Mesothelial cell of epicardium (in vitro differentiated cells): ENCODE data around the gene DDHD1. TPM values are rescaled to one million over a fixed set of nuclear protein-coding genes. Genes with fewer than 3 reads are reported as not detected.

Source experiments
- DNase-seq, 2 experiments: peaks; one replicate each; pipeline ENCODE4 v3.0.0; 2021; ENCODE audit warnings: low spot score in 2 of 2; ENCODE audit not compliant: unreplicated experiment in 2 of 2
- H3K27ac Mint-ChIP-seq: 2 replicates; pipeline ENCODE4 v1.8.0; 2021; ENCODE audit warnings: mixed read lengths
- H3K27me3 Mint-ChIP-seq: 2 replicates; pipeline ENCODE4 v1.8.0; 2021; ENCODE audit warnings: low read depth, mixed read lengths
- H3K36me3 Mint-ChIP-seq: 2 replicates; pipeline ENCODE4 v1.8.0; 2021; ENCODE audit warnings: mixed read lengths
- H3K4me1 Mint-ChIP-seq: 2 replicates; pipeline ENCODE4 v1.8.0; 2021; ENCODE audit warnings: mixed read lengths
- H3K4me3 Mint-ChIP-seq: 2 replicates; pipeline ENCODE4 v1.8.0; 2021; ENCODE audit warnings: mild to moderate bottlenecking, moderate library complexity, mixed read lengths
- H3K9me3 Mint-ChIP-seq: 2 replicates; pipeline ENCODE4 v1.8.0; 2021; ENCODE audit warnings: mixed read lengths
- total RNA-seq: library from RNA; stranded (reverse); gene quantifications from 3 replicates; pipeline ENCODE4 v1.2.1, GENCODE V29; 2021
- TF ChIP-seq, protein P1 (sequence below): fragments of 200-600 bp; sonication (generic); IDR thresholded peaks from one replicate; pipeline ENCODE4 v1.5.0; 2021; ENCODE audit warnings: antibody characterized with exemption; ENCODE audit not compliant: unreplicated experiment

Gene DDHD1
- total RNA-seq, 1 donor from 2014 or later, result 24.3 TPM

DNA sequence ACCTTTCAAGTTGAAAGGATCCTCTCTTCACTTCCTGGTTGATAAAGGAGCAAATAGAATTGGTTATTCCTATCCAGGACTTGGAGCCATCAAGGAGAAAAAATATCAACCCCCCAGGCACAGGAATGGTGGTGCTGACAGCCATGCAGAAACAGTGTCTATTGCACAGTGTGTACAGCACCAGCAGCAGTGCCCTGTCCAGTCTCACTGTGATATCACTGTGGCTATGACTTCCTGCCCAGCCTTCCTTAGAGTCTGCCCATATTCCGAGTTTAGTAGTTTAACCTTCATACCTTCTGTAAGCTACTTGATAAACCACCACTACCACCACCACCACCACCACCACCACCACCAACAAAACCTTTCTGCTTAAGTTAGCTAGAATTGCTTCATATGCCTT, 157.1 kb downstream of the DDHD1 start:
- Mint-ChIP-seq H3K9me3 (peaks cover 5% of the 10 kb centered on the region), H3K4me1 (no peaks in the 10 kb centered on the region), H3K36me3 (no peaks in the 10 kb centered on the region), H3K4me3 (no peak overlapping the region), H3K27me3 (no peaks in the 10 kb centered on the region), H3K27ac (no peak overlapping the region)
- TF ChIP-seq, protein P1, sequence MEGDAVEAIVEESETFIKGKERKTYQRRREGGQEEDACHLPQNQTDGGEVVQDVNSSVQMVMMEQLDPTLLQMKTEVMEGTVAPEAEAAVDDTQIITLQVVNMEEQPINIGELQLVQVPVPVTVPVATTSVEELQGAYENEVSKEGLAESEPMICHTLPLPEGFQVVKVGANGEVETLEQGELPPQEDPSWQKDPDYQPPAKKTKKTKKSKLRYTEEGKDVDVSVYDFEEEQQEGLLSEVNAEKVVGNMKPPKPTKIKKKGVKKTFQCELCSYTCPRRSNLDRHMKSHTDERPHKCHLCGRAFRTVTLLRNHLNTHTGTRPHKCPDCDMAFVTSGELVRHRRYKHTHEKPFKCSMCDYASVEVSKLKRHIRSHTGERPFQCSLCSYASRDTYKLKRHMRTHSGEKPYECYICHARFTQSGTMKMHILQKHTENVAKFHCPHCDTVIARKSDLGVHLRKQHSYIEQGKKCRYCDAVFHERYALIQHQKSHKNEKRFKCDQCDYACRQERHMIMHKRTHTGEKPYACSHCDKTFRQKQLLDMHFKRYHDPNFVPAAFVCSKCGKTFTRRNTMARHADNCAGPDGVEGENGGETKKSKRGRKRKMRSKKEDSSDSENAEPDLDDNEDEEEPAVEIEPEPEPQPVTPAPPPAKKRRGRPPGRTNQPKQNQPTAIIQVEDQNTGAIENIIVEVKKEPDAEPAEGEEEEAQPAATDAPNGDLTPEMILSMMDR, result no peak
- DNase-seq, result no peak

GRCh38 chr14:52992236-52992870, 160.8 kb downstream of the DDHD1 start:
- Mint-ChIP-seq H3K27ac (no peak overlapping the region), H3K27me3 (no peaks in the 10 kb centered on the region), H3K36me3 (no peaks in the 10 kb centered on the region), H3K4me1 (peaks cover 8% of the 10 kb centered on the region), H3K4me3 (no peak overlapping the region), H3K9me3 (peaks cover 5% of the 10 kb centered on the region)
- no peak for DNase-seq
- TF ChIP-seq, protein P1, result no peak

GRCh38 chr14:52988139-52988538, 165.0 kb downstream of the DDHD1 start:
- TF ChIP-seq, protein P1, result no peak
- Mint-ChIP-seq H3K27me3 (no peaks in the 10 kb centered on the region), H3K36me3 (no peaks in the 10 kb centered on the region), H3K27ac (peak overlapping the region; percentile 30), H3K4me3 (no peak overlapping the region), H3K9me3 (peaks cover 7% of the 10 kb centered on the region), H3K4me1 (peaks cover 8% of the 10 kb centered on the region)
- DNase-seq, result no peak

DNA sequence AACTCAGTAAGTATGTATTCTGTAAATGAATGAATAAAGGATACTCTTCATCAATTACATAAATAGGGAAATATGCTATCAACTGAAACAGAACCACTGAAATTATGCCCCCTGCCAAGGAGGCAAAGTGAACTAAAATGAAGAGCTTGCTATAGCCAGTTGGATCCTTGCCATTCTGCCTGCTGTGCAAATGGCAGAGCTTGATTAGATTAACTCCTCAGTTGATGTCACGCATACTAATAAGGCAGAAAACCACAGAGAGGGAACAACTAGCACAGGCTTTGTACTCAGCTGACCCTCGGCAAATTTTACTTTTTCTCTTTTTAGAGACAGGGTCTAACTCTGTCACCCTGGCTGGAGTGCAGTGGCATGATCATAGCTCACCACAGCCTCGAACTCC, 165.6 kb downstream of the DDHD1 start:
- Mint-ChIP-seq H3K4me3 (no peak overlapping the region), H3K36me3 (no peaks in the 10 kb centered on the region), H3K27ac (no peak overlapping the region), H3K4me1 (peaks cover 8% of the 10 kb centered on the region), H3K9me3 (peaks cover 5% of the 10 kb centered on the region), H3K27me3 (no peaks in the 10 kb centered on the region)
- TF ChIP-seq, protein P1, result no peak
- no peak for DNase-seq

- DNase-seq, result no peak
- H3K4me3 Mint-ChIP-seq, result no peak overlapping the region
- no peak overlapping the region for H3K27ac Mint-ChIP-seq
- H3K4me1 Mint-ChIP-seq, result peaks cover 8% of the 10 kb centered on the region
- no peaks in the 10 kb centered on the region for H3K36me3 Mint-ChIP-seq
- H3K9me3 Mint-ChIP-seq, result peaks cover 9% of the 10 kb centered on the region
- no peaks in the 10 kb centered on the region for H3K27me3 Mint-ChIP-seq
- TF ChIP-seq, protein P1, result no peak
Observed at GRCh38 chr14:52987042-52987441, 166.1 kb downstream of the DDHD1 start.

Other genes with a start within 250 kb of the DDHD1 start
- gene FERMT2, start 202.3 kb downstream of the DDHD1 start, total RNA-seq, result 75.8 to 85.3 TPM (median 78.4 TPM) in 3 replicates